GM19025 (cell line): ENCODE results near the gene HENMT1.

Source experiments
- ATAC-seq: cut with Tn5 transposase; IDR thresholded peaks from one replicate; pipeline ENCODE4 v1.9.1; 2021; ENCODE audit warnings: mild to moderate bottlenecking, low read depth, moderate library complexity; ENCODE audit not compliant: unreplicated experiment

Gene HENMT1

GRCh38 chr1:108634521-108634920 is 26.4 kb downstream of the HENMT1 start:
- ATAC-seq = no peak

GRCh38 chr1:108628665-108629064 is 32.2 kb downstream of the HENMT1 start:
- no peak for ATAC-seq

GRCh38 chr1:108627951-108628350 is 32.9 kb downstream of the HENMT1 start:
- ATAC-seq = no peak

- ATAC-seq = no peak
Measured at GRCh38 chr1:108627256-108627655, 33.6 kb downstream of the HENMT1 start.

- no peak for ATAC-seq
Measured at GRCh38 chr1:108624069-108624468, 36.8 kb downstream of the HENMT1 start.

GRCh38 chr1:108617724-108618056 is 43.2 kb downstream of the HENMT1 start:
- no peak for ATAC-seq

GRCh38 chr1:108617008-108617723 is 43.7 kb downstream of the HENMT1 start:
- ATAC-seq = no peak

GRCh38 chr1:108615544-108615943 is 45.3 kb downstream of the HENMT1 start:
- no peak for ATAC-seq

GRCh38 chr1:108612496-108612895 is 48.4 kb downstream of the HENMT1 start:
- ATAC-seq = no peak

GRCh38 chr1:108611984-108612383 is 48.9 kb downstream of the HENMT1 start:
- no peak for ATAC-seq

- no peak for ATAC-seq
Measured at GRCh38 chr1:108610073-108610472, 50.8 kb downstream of the HENMT1 start.

GRCh38 chr1:108609483-108610049 is 51.3 kb downstream of the HENMT1 start:
- no peak for ATAC-seq

GRCh38 chr1:108606478-108606877 is 54.4 kb downstream of the HENMT1 start:
- ATAC-seq = no peak

GRCh38 chr1:108605633-108606032 is 55.3 kb downstream of the HENMT1 start:
- ATAC-seq = no peak

- no peak for ATAC-seq
Measured at GRCh38 chr1:108601708-108602410, 59.0 kb downstream of the HENMT1 start.

GRCh38 chr1:108600504-108600903 is 60.4 kb downstream of the HENMT1 start:
- ATAC-seq = no peak

- ATAC-seq = no peak
Measured at GRCh38 chr1:108598340-108598739, 62.6 kb downstream of the HENMT1 start.
